Measurements from ENCODE around the gene RALGAPA2. TPM values are rescaled to one million over a fixed set of nuclear protein-coding genes. Genes with fewer than 3 reads are reported as not detected.

Gene RALGAPA2
- total RNA-seq, 1 experiment from 2014 or later = 13.4 TPM

DNA sequence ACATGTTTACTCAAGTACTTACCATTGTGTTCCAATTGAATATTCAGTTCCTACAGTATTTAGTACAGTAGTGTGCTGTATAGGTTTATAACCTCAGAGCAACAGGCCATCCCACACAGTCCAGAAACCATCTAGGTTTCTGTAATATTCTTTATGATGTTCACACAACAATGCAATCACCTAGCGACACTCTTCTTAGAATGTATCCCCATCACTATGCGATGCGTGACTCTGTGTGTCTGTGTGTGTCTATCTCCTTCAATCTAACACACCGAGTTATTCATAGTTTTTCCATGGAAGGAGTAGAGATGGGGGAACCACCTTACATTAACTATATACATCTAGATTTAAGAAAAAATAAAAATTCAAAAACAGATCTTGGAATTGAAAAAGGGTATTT, 182.8 kb downstream of the RALGAPA2 start:
- TF ChIP-seq TCF7L2 (IDR thresholded peaks at IDR 0.05; ENCODE audit: low read depth, low read length) (no peak), SIN3A (IDR thresholded peaks at IDR 0.05; ENCODE audit: borderline replicate concordance, insufficient read depth, low read depth, low read length) (no peak), POLR2AphosphoS5 (IDR thresholded peaks at IDR 0.05; ENCODE audit: low read depth, low read length) (no peak)
- TF ChIP-seq, protein P1, sequence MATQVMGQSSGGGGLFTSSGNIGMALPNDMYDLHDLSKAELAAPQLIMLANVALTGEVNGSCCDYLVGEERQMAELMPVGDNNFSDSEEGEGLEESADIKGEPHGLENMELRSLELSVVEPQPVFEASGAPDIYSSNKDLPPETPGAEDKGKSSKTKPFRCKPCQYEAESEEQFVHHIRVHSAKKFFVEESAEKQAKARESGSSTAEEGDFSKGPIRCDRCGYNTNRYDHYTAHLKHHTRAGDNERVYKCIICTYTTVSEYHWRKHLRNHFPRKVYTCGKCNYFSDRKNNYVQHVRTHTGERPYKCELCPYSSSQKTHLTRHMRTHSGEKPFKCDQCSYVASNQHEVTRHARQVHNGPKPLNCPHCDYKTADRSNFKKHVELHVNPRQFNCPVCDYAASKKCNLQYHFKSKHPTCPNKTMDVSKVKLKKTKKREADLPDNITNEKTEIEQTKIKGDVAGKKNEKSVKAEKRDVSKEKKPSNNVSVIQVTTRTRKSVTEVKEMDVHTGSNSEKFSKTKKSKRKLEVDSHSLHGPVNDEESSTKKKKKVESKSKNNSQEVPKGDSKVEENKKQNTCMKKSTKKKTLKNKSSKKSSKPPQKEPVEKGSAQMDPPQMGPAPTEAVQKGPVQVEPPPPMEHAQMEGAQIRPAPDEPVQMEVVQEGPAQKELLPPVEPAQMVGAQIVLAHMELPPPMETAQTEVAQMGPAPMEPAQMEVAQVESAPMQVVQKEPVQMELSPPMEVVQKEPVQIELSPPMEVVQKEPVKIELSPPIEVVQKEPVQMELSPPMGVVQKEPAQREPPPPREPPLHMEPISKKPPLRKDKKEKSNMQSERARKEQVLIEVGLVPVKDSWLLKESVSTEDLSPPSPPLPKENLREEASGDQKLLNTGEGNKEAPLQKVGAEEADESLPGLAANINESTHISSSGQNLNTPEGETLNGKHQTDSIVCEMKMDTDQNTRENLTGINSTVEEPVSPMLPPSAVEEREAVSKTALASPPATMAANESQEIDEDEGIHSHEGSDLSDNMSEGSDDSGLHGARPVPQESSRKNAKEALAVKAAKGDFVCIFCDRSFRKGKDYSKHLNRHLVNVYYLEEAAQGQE (IDR thresholded peaks at IDR 0.05; ENCODE audit: insufficient read depth in 1 of 2, low read depth in 2 of 2, low read length in 1 of 2) = no peak
- TF ChIP-seq, protein P2, sequence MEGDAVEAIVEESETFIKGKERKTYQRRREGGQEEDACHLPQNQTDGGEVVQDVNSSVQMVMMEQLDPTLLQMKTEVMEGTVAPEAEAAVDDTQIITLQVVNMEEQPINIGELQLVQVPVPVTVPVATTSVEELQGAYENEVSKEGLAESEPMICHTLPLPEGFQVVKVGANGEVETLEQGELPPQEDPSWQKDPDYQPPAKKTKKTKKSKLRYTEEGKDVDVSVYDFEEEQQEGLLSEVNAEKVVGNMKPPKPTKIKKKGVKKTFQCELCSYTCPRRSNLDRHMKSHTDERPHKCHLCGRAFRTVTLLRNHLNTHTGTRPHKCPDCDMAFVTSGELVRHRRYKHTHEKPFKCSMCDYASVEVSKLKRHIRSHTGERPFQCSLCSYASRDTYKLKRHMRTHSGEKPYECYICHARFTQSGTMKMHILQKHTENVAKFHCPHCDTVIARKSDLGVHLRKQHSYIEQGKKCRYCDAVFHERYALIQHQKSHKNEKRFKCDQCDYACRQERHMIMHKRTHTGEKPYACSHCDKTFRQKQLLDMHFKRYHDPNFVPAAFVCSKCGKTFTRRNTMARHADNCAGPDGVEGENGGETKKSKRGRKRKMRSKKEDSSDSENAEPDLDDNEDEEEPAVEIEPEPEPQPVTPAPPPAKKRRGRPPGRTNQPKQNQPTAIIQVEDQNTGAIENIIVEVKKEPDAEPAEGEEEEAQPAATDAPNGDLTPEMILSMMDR (IDR thresholded peaks at IDR 0.05) = no peak
- no TSS peak for BruUV-seq (replicated peaks)
- Histone ChIP-seq H3K27ac (ENCODE audit: low read length) (no peak overlapping the region), H3K4me3 (ENCODE audit: low read depth in 2 of 2, low read length in 2 of 2) (no peak overlapping the region), H3K27me3 (ENCODE audit: control insufficient read depth, insufficient read depth, low read length) (no peaks in the 10 kb centered on the region), H3K9me3 (ENCODE audit: control insufficient read depth, insufficient read depth, low read depth, low read length) (no peaks in the 10 kb centered on the region), H3K4me1 (ENCODE audit: control insufficient read depth, insufficient read depth, low read length) (no peaks in the 10 kb centered on the region), H3K36me3 (ENCODE audit: control insufficient read depth, insufficient read depth, low read length) (no peaks in the 10 kb centered on the region)
- POLR2A ChIA-PET = no interaction called here
- intact Hi-C loops (cut with micrococcal nuclease; ENCODE audit: unreplicated experiment) (no loop called here), in situ Hi-C loops (cut with HindIII; ENCODE audit: low pct_unique_long_range_greater_than_20kb, low sequenced_read_pairs) (no loop called here)
- DNase-seq (ENCODE audit: low read depth, low spot score) (no peak), ATAC-seq (no peak)
- CTCF ChIA-PET = no interaction called here

DNA sequence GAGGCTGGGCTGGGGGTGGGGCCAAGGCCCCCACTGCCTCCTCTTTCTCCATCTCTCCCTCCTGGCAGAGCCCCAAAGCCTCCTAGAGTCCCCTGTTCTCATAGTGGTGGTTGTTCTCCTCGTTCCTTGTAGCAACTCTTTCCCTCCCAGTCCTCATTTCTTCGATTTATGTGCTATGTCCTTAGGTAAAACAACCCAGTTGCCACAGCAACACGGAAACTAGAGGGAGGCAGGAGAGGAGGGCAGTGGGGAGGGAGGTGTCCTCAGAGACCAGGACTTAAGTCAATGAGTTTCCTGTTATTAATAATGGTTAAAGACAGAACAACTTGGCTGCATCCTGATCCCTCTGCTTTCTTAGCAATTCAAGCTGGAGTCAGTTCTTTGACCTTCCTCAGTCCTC, 183.6 kb downstream of the RALGAPA2 start:
- in situ Hi-C loops (cut with HindIII; ENCODE audit: low pct_unique_long_range_greater_than_20kb, low sequenced_read_pairs) = no loop called here
- ChIA-PET POLR2A (no interaction called here), CTCF (no interaction called here)
- BruUV-seq (replicated peaks) = no TSS peak
- Histone ChIP-seq H3K9me3 (ENCODE audit: control insufficient read depth, insufficient read depth, low read depth, low read length) (no peaks in the 10 kb centered on the region), H3K4me3 (ENCODE audit: low read depth in 2 of 2, low read length in 2 of 2) (no peak overlapping the region), H3K4me1 (ENCODE audit: control insufficient read depth, insufficient read depth, low read length) (no peaks in the 10 kb centered on the region), H3K27me3 (ENCODE audit: control insufficient read depth, insufficient read depth, low read length) (no peaks in the 10 kb centered on the region), H3K36me3 (ENCODE audit: control insufficient read depth, insufficient read depth, low read length) (no peaks in the 10 kb centered on the region), H3K27ac (ENCODE audit: low read length) (no peak overlapping the region)
- DNase-seq (ENCODE audit: low read depth, low spot score) (no peak), ATAC-seq (no peak)
- TF ChIP-seq POLR2AphosphoS5 (IDR thresholded peaks at IDR 0.05; ENCODE audit: low read depth, low read length) = no peak
- TF ChIP-seq, protein P1 (IDR thresholded peaks at IDR 0.05; ENCODE audit: insufficient read depth in 1 of 2, low read depth in 2 of 2, low read length in 1 of 2) = no peak
- intact Hi-C loops (cut with micrococcal nuclease; ENCODE audit: unreplicated experiment) = no loop called here

Measured in Panc1 (cell line).